ENCODE data around the gene ACP4. TPM values are rescaled to one million over a fixed set of nuclear protein-coding genes. Genes with fewer than 3 reads are reported as not detected.
"Not testable (repeated sequence)": the region's sequence is repeated elsewhere in the genome, so short reads cannot be mapped to it uniquely, and the experiment has no call there.

ACP4 gene
- total RNA-seq, 4 donors from 2014 or later, result not detected

- DNase-seq (ENCODE audit: low spot score) (no peak), ATAC-seq (ENCODE audit: low FRiP score) (no peak)
- TF ChIP-seq CTCF (IDR thresholded peaks at IDR 0.05), result no peak
Observed at GRCh38 chr19:50753879-50754278, 36.3 kb upstream of the ACP4 start.

GRCh38 chr19:50756244-50756643 lies 34.0 kb upstream of the ACP4 start:
- DNase-seq (ENCODE audit: low spot score); ATAC-seq (ENCODE audit: low FRiP score): not testable (repeated sequence)

- DNase-seq (ENCODE audit: low spot score); ATAC-seq (ENCODE audit: low FRiP score): not testable (repeated sequence)
Observed at GRCh38 chr19:50757624-50758023, 32.6 kb upstream of the ACP4 start.

GRCh38 chr19:50759076-50759475 lies 31.1 kb upstream of the ACP4 start:
- DNase-seq (ENCODE audit: low spot score); ATAC-seq (ENCODE audit: low FRiP score): not testable (repeated sequence)

GRCh38 chr19:50759886-50760285 lies 30.3 kb upstream of the ACP4 start:
- TF ChIP-seq CTCF (IDR thresholded peaks at IDR 0.05), result no peak
- DNase-seq (ENCODE audit: low spot score) (no peak), ATAC-seq (ENCODE audit: low FRiP score) (no peak)

GRCh38 chr19:50761501-50761900 lies 28.7 kb upstream of the ACP4 start:
- DNase-seq (ENCODE audit: low spot score); ATAC-seq (ENCODE audit: low FRiP score): not testable (repeated sequence)

GRCh38 chr19:50763521-50763920 lies 26.7 kb upstream of the ACP4 start:
- not testable (repeated sequence) for ATAC-seq (ENCODE audit: low FRiP score); DNase-seq (ENCODE audit: low spot score)

- no peak for ATAC-seq (ENCODE audit: low FRiP score)
- no peak for DNase-seq (ENCODE audit: low spot score)
- no peak for TF ChIP-seq CTCF (IDR thresholded peaks at IDR 0.05)
Observed at GRCh38 chr19:50764409-50764808, 25.8 kb upstream of the ACP4 start.

GRCh38 chr19:50766746-50767145 lies 23.5 kb upstream of the ACP4 start:
- DNase-seq (ENCODE audit: low spot score); ATAC-seq (ENCODE audit: low FRiP score): not testable (repeated sequence)

- not testable (repeated sequence) for DNase-seq (ENCODE audit: low spot score); ATAC-seq (ENCODE audit: low FRiP score)
Observed at GRCh38 chr19:50767263-50767662, 23.0 kb upstream of the ACP4 start.

- TF ChIP-seq CTCF (IDR thresholded peaks at IDR 0.05), result no peak
- ATAC-seq (ENCODE audit: low FRiP score), result no peak
- DNase-seq (ENCODE audit: low spot score), result no peak
Observed at GRCh38 chr19:50768277-50768676, 21.9 kb upstream of the ACP4 start.

GRCh38 chr19:50770164-50770563 lies 20.1 kb upstream of the ACP4 start, which contains the start of gene GPR32:
TSS of gene GPR32 (plus strand) at chr19:50770464. CDS start at chr19:50770601, 137 bp downstream.
- not testable (repeated sequence) for DNase-seq (ENCODE audit: low spot score); ATAC-seq (ENCODE audit: low FRiP score)
